HG03103 (cell line): ENCODE data around the gene KRTAP19-4.
"Not testable (repeated sequence)": the region's sequence is repeated elsewhere in the genome, so short reads cannot be mapped to it uniquely, and the experiment has no call there.

ENCODE experiments used
- ATAC-seq: cut with Tn5 transposase; IDR thresholded peaks from one replicate; pipeline ENCODE4 v1.9.1; 2021; ENCODE audit warnings: low read depth; ENCODE audit not compliant: unreplicated experiment

KRTAP19-4 gene, protein sequence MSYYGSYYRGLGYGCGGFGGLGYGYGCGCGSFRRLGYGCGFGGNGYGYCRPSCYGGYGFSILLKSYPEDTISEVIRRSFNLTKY

GRCh38 chr21:30497065-30497464 is at the start of gene KRTAP19-4:
TSS of gene KRTAP19-4 (minus strand) at chr21:30497165. CDS start at chr21:30497110, 55 bp downstream.
- ATAC-seq, result no peak

- no peak for ATAC-seq
These were observed 44.8 kb upstream of the KRTAP19-4 start, which contains the start of gene KRTAP19-6 for GRCh38 chr21:30541764-30542163. TSS of gene KRTAP19-6 (minus strand) at chr21:30541864. CDS start at chr21:30541833, 31 bp downstream.

GRCh38 chr21:30518876-30519275 is 21.9 kb upstream of the KRTAP19-4 start:
- ATAC-seq, result no peak

GRCh38 chr21:30515681-30516080 is 18.7 kb upstream of the KRTAP19-4 start:
- no peak for ATAC-seq

DNA sequence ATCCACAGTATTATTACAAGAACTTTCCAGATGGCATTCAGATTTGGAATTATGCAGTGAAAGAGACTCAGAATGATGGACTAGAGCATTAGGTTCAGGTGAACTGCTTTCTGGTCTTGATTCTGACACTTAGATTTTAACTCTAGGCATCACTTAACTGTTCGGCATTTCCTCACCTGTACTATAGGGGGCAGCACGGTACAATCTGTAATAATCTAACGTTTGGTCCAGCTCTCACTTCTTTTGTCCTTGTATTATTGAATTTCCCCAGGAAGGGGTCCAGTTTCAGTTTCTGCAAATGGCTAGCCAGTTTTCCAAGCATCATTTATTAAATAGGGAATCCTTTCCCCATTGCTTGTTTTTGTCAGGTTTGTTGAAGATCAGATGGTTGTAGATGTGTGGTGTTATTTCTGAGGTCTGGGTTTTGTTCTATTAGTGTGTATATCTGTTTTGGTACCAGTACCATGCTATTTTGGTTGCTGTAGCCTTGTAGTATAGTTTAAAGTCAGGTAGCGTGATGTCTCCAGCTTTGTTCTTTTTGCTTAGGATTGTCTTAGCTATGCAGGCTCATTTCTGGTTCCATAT is 8.7 kb upstream of the KRTAP19-4 start:
- not testable (repeated sequence) for ATAC-seq

DNA sequence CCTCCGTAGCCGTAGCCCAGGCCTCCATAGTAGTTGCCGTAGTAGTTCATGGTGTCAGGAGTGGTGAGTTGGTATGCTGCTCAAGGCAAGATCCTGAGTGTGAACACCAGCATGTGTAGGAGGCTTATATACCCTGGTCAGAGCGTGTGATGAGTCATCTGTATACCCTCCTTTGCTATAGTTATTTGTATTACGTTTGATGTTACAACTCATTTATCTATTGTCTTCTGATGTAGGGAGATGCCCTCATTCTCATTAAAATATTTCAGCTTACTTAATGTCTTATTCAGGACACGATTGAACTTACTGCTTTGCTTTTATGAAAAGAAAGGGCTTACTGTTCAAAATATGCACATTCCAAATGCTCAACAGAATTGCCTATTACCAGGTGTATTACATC is 5.1 kb upstream of the KRTAP19-4 start, which contains the start of gene KRTAP19-5:
Gene KRTAP19-5 (minus strand): TSS at position 101 of the 400 bp plus-strand sequence. CDS start 51 bp downstream, at position 50.
- no peak for ATAC-seq

GRCh38 chr21:30491963-30492428 is 5.0 kb downstream of the KRTAP19-4 start, which contains the start of gene KRTAP19-3:
TSS of gene KRTAP19-3 (minus strand) at chr21:30492013. CDS start at chr21:30491957, 56 bp downstream.
- no peak for ATAC-seq

DNA sequence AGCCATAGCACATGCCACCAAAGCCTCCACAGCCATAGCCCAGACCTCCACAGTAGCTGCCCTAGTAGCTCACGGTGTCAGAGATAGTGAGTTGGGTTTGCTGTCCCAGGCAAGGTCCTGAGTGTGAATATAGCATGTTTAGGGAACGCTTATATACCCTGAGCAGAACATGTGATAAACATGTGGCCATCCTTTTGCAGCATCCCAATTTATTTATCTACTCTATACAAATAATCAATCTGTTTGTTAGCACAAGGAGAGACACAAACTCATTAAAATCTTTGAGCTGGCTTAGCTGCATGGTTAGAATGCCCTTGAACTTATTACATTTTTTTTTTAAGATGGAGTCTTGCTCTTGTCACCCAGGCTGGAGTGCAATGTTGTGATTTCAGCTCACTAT is 9.6 kb downstream of the KRTAP19-4 start, which contains the start of gene KRTAP19-2:
Gene KRTAP19-2 (minus strand): TSS at position 101 of the 400 bp plus-strand sequence. CDS start 88 bp downstream, at position 13.
- no peak for ATAC-seq

DNA sequence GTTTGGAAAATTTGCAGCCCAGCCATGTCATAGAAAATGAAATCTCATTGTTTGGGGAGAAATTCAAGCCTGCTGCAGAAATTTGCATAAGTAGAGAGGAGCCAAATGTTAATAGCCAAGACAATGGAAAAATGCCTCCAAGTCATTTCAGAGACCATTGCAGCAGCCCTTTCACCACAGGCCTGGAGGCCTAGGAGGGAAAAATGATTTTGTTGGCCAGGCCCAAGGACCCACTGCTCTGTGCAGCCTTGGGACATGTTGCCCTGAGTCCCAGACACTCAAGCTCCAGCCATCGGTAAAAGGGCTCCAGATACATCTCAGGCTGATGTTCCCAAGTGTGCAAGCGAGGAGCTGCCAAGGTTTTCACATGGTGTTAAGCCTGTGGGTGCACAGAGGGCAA is 10.8 kb downstream of the KRTAP19-4 start:
- ATAC-seq, result no peak

DNA sequence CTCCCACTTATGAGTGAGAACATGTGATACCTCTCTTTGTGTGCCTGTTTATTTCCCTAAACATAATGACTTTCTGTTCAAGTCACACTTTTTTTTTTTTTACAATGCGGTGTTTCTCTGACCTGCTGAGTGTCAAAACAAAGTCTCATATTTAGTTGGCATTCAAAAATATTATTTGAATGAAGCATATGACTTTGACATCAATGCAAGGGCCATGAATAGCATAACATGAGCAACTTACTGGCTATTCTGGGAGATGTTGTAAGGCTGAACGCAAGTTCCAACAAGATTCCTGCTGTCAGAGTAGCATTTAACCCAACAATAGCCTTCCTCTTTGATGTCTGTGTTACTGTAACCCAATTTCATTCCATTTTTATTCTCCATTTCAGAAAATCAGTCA is 14.8 kb downstream of the KRTAP19-4 start:
- ATAC-seq, result no peak

DNA sequence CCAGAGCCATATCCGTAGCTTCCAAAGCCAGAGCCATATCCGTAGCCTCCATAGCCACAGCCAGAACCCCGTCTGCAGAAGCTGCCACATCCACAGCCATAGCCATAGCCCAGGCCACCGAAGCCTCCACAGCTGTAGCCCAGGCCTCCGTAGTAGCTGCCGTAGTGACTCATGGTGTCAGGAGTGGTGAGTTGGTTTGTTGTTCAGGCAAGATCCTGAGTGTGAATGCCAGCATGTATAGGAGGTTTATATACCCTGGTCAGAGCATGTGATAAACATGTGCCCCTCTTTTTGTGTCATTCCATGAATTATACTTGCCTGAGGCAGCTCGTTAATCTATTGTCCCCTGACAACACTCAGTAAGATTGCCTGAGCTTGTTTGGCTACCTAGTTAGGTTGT is 16.8 kb downstream of the KRTAP19-4 start, which contains the start of gene KRTAP19-1:
Gene KRTAP19-1 (minus strand): TSS at position 223 of the 400 bp plus-strand sequence. CDS start 50 bp downstream, at position 173.
- ATAC-seq, result no peak

- ATAC-seq, result no peak
These were observed 17.7 kb downstream of the KRTAP19-4 start for GRCh38 chr21:30479259-30479658.

GRCh38 chr21:30478004-30478403 is 19.0 kb downstream of the KRTAP19-4 start:
- no peak for ATAC-seq

GRCh38 chr21:30468900-30469714 is 27.9 kb downstream of the KRTAP19-4 start:
- ATAC-seq, result no peak

GRCh38 chr21:30463713-30464112 is 33.3 kb downstream of the KRTAP19-4 start:
- no peak for ATAC-seq

- no peak for ATAC-seq
These were observed 48.5 kb downstream of the KRTAP19-4 start for GRCh38 chr21:30448514-30448913.

DNA sequence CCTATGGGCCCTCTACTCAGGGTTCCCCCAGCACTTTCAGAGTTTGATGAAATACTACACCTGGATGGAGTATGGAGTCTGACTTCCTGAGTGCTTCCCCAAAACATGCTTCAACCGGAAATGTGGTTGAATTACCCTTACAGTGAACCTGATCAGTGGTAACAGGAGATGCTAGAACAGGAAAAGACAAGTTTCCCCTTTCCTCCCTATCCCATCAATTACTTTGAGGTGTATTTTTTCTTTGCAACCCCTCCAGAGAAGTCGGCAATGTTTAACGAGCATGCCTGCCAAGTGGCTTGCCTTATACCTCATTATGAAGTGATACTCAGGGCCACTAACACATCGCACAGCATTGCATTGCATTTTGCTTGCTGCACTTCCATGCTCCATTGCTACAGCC is 49.9 kb downstream of the KRTAP19-4 start:
- no peak for ATAC-seq
